Activated CD4-positive, alpha-beta T cell treated with anti-CD3 and anti-CD28 coated beads, Interleukin-2, amount 50 U/mL, for 16 hours (primary cell): ENCODE measurements around the gene ATP8A2.

ENCODE experiments used
- DNase-seq: peaks from one replicate; pipeline ENCODE4 v3.0.0-alpha.2; 2020

ATP8A2 gene

GRCh38 chr13:25384758-25385410 is 13.1 kb downstream of the ATP8A2 start:
- DNase-seq = no peak

- no peak for DNase-seq
Measured at GRCh38 chr13:25391932-25392331, 20.2 kb downstream of the ATP8A2 start.

DNA sequence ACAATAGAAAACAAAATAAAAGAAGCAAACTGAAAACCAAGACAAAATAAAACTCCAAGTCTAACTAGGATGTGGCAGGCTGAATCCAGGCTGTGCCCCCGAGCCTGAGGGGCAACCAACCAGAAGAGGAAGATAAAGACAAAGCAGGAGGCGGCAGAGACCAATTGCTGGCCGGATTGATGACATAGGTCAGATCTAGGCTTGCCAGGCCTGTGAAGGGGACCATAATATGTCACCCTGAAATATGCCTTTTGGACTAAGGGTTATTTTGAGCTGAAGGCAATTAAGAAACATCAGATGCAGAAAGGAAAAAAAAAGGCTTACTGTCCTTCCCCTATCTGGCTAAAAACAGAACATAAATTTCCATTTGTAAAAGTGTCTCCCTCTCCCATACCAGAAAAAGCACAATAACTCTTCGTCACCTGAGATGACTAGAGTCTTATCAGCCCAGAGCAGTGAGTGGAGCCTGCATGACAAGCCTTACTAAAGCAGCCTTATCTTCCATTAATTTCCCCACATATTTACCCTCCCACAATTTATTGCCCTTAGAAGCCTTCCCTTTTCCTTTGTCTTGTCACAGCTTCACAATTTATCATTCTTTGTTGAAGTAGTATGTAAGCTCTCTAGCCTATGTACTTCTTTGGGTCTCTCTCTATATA is 22.8 kb downstream of the ATP8A2 start:
- DNase-seq = no peak

DNA sequence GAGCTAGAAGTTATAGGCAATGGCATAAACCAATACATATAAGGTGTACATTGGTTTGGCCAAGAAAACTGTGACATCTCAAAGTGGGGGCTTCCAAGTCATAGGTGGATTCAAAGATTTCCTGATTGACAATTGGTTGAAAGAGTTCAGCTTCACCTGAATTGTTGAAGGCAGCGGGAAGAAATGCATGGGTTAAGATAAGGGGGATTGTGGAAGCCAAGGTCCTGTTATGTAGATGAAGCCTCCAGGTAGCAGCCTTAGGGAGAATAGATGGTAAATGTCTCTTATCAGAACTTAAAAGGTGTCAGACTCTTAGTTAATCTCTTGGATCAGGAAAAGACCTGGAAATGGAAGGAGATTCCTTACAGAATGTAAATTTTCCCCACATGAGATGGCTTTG is 26.0 kb downstream of the ATP8A2 start:
- no peak for DNase-seq

- DNase-seq = no peak
Measured at GRCh38 chr13:25400925-25401324, 29.2 kb downstream of the ATP8A2 start.

DNA sequence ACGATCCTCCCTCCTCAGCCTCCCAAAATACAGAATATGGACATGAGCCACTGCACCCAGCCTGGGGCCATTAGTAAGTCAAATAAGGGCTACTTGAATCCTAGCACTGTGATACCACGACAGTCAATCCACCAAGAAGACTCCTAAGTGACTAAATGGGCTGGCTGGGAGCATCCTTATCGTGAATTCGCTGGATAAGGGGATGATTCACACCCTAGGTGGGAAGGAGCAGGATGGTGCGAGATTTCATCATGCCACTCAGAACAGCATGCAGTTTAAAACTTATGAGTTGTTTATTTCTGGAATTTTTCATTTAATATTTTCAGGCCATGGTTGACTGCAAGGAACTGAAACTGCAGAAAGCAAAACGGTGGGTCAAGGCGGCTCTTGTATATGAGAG is 30.2 kb downstream of the ATP8A2 start:
- DNase-seq = no peak

DNA sequence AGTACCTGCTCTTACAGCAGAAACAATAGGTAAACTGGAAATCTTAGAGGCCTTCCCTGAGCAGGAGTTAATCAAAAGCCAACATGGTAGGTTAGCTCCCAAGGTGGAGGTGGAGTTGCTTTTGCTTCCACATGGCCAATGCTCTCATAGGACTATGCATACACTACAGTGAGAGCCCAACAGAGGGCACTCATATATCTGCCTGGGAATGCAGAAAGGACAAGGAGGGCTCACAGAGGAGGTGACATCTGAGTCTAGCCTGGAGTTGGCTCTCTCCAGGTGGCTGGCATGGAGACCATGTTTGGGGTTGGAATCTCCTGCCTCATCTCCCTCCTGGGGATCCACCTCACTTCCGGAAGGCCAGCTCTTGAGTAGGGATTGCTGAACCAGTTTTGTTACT is 34.6 kb downstream of the ATP8A2 start:
- DNase-seq = no peak

GRCh38 chr13:25409938-25410337 is 38.2 kb downstream of the ATP8A2 start:
- no peak for DNase-seq

- no peak for DNase-seq
Measured at GRCh38 chr13:25415241-25415640, 43.5 kb downstream of the ATP8A2 start.

DNA sequence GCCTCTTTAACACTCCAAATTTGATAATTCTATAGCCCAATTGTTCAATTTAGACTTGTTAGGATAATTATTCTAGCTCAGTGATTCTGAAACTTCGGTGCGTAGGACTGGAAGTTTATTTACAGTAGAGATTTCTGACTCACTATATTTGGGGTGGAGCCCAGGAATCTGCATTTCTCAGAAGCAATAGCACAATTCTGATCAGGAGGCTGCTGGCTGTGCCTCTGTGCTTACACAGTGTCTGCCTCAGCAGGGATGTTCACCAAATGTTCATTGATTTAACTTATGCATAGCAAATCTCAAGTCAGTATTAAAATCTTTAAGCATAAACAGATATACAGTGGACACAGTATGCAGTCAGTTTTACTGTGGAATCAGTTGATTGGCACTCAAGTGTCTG is 45.8 kb downstream of the ATP8A2 start:
- DNase-seq = no peak

- DNase-seq = no peak
Measured at GRCh38 chr13:25420161-25420560, 48.4 kb downstream of the ATP8A2 start.

- DNase-seq = no peak
Measured at GRCh38 chr13:25421612-25422011, 49.8 kb downstream of the ATP8A2 start.

DNA sequence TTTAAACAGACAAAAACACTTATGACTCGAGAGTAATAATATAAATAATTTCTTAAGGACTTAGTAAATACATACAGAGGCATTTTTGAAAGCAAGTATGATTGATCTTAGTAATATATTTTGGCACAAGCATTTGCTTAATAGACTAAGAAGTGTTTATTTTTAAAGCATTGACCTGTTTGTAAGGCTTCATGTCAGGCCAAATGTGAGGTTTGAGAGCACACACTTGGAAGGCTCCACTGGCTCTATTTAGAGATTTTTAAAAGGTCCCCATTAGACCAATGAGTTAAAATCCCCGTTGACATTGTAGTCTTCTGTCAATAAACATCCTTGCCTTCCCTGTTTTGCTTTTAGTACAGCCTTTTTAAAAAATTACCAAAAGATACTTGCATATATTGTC is 50.4 kb downstream of the ATP8A2 start:
- DNase-seq = no peak

GRCh38 chr13:25423831-25424230 is 52.1 kb downstream of the ATP8A2 start:
- DNase-seq = no peak

DNA sequence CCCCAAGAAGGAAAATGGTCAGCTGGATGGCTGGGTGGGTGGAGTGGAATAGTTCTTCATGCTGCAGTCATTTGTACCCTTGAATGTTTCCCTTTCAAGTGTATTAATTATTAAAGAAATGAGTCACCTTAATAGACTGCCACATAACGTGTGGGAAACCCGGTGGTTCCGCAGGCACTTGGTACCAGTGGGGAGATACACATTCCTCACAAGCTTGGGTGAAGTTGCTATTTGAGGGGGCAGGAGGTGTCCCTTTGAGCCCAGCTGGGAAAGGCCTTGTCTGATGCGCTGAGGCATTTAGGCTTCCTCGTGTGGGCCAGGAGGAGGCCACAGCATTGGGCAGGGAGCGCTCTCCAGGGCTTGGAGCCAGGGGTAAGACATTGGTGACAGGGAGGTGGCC is 57.7 kb downstream of the ATP8A2 start:
- no peak for DNase-seq

- no peak for DNase-seq
Measured at GRCh38 chr13:25432691-25433090, 60.9 kb downstream of the ATP8A2 start.

DNA sequence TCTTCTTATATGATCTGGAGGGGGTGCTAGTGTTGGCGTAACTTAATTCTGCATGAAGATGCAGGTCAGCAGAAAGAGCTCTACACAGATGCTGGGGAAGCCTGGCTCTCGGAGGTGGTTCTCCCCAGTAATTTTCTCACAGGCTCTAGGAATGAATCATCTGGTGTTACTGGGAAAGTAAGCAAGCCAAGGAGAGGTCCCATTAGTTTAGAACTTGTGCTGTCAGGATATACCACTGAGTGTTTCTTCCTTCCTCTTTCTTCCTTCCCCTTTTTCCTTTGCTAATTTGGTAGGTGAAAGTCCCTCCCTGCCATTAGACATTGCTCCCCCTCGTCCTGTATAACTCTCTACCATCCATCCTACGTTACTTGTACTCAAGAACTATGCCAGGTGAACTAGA is 68.3 kb downstream of the ATP8A2 start:
- DNase-seq = no peak

DNA sequence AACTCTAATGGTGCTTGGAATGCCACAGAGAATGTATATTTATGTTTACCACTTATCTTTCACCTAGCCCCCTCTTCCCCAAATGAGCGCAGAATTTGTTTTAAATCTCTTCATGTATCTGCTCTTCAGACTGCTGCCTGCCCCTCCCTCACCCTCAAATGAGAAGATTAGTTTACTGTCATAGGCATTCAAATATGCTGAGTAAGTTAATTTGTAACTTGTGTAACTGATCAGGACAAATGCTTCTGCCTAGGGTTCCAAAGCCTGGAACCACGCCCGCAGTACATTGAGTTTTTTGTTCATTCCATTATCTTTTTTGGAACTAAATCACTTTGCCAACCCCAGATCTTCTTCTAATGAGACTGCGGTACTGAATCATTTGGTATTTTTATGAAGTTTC is 74.5 kb downstream of the ATP8A2 start:
- no peak for DNase-seq

DNA sequence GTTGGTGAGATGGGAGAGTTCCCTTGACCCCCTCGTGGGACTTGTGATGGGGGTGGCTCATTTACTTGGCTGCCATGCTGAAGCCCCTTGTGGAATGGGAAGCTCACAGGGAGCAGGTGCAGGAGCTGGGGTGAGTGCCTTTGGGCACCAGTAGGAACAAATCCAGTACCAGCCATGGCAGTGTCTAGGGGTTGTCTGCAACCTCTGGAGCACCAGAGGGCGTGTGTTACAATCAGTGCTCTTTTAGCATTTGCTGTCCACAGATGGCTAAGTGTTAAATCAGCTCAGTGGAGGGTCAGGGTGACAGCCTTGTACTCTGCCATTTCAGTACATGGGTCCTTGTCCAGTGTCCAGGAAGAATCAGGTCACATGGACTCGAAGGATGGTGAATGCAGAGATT is 75.6 kb downstream of the ATP8A2 start:
- no peak for DNase-seq

DNA sequence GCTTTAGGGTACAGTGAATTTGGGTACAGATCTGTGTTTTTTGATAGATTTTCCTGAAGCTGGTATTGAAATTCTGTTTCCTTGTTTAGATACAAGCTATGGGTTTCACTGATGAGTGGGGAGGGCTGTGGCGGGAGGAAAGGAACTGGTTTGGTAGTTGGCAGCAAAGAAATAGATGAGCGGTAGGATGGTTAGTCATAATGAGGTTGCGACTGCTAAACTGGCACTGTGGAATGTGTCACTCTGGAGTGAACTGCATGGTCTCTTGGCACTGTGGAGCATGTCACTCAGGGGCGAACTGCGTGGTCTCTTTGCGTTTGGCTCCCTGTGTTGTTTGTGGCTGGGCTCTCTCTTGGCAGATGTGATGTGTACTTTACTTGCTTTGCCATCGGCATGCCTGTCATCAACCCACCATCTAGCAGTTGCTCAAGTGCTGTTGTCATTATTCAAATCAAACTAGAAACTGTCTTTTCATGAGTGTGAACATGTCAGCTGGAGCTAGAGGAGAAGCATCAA is 82.1 kb downstream of the ATP8A2 start:
- no peak for DNase-seq

DNA sequence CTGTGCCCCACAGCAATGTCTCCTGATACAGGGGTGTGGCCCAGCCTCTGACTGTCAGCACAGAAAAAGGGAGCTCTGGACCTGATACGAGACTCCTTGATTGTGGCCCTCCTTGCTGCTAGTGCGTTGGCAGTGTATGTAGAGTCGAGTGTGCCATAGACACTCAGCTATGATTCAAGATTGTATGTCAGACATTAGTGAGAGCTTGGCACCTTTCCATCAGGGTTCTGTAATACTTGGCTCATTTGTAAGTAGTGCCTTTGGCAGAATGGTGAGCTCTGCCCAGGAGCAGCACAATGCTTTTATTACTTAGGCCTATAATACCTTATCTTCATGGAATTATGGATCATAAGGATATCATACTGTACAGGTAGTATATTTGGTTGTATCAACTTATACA is 83.4 kb downstream of the ATP8A2 start:
- no peak for DNase-seq

DNA sequence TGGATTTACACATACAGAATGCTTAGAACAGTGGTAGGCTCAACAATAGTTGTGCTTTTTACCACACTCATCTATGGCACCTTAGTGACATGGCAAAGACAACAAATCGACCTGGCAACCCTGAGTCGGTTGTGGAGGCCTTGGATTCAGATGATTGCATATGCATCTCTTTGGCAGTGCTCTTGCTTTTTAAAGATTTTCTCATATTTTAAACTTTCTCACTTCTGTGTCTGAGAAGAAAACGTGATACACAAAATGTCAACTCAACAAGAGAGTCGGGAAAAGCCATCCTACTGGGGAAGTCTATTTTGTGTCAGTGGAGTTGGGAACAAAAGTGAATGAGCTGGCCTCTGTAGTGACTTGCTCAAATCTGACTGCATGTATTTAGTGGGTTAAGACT is 85.8 kb downstream of the ATP8A2 start:
- no peak for DNase-seq

GRCh38 chr13:25462301-25463125 is 90.7 kb downstream of the ATP8A2 start:
- DNase-seq = no peak

GRCh38 chr13:25463496-25463895 is 91.7 kb downstream of the ATP8A2 start:
- DNase-seq = no peak
